DMS153 (cell line): ENCODE data around the gene ADARB2.

ENCODE experiments used
- DNase-seq: peaks from one replicate; lab custom pipeline; 2025; lab: John Stamatoyannopoulos, UW

ADARB2 gene

GRCh38 chr10:1156616-1156886 lies 580.8 kb downstream of the ADARB2 start:
- DNase-seq: no peak

GRCh38 chr10:1155791-1156615 lies 581.3 kb downstream of the ADARB2 start:
- no peak for DNase-seq

- DNase-seq: no peak
These were observed 582.6 kb downstream of the ADARB2 start for GRCh38 chr10:1154531-1155295.

GRCh38 chr10:1153805-1154351 lies 583.4 kb downstream of the ADARB2 start:
- no peak for DNase-seq

GRCh38 chr10:1153251-1153763 lies 584.0 kb downstream of the ADARB2 start:
- no peak for DNase-seq

GRCh38 chr10:1152386-1153250 lies 584.7 kb downstream of the ADARB2 start:
- DNase-seq: no peak

- DNase-seq: no peak
These were observed 586.0 kb downstream of the ADARB2 start for GRCh38 chr10:1151076-1152033.

GRCh38 chr10:1150638-1150955 lies 586.7 kb downstream of the ADARB2 start:
- no peak for DNase-seq

- DNase-seq: no peak
These were observed 587.3 kb downstream of the ADARB2 start for GRCh38 chr10:1149793-1150637.

- DNase-seq: no peak
These were observed 588.3 kb downstream of the ADARB2 start for GRCh38 chr10:1148855-1149605.

GRCh38 chr10:1147810-1148209 lies 589.5 kb downstream of the ADARB2 start:
- DNase-seq: no peak

- no peak for DNase-seq
These were observed 594.7 kb downstream of the ADARB2 start for GRCh38 chr10:1142596-1142995.

- no peak for DNase-seq
These were observed 595.6 kb downstream of the ADARB2 start for GRCh38 chr10:1141701-1142100.

GRCh38 chr10:1141261-1141660 lies 596.1 kb downstream of the ADARB2 start:
- DNase-seq: no peak

GRCh38 chr10:1138529-1138928 lies 598.8 kb downstream of the ADARB2 start:
- DNase-seq: no peak

- DNase-seq: no peak
These were observed 599.7 kb downstream of the ADARB2 start for GRCh38 chr10:1137499-1138163.

- DNase-seq: no peak
These were observed 601.1 kb downstream of the ADARB2 start for GRCh38 chr10:1136268-1136667.

- DNase-seq: no peak
These were observed 603.2 kb downstream of the ADARB2 start for GRCh38 chr10:1134156-1134555.
